ENCODE data around the gene NRBP1.

NRBP1 gene

GRCh38 chr2:27428213-27428977, at the start of gene NRBP1:
NRBP1 (plus strand) TSS chr2:27428631; CDS start chr2:27433274, 4,643 bp downstream.
- Histone ChIP-seq H3K4me3 (ENCODE audit: insufficient read length, low read depth) (peak within 1 kb of the TSS; percentile 79), H3K9me3 (ENCODE audit: insufficient read depth, low read length) (no peaks in the 10 kb centered on the region), H3K36me3 (ENCODE audit: insufficient read depth, insufficient read length, low read length) (peaks cover 4% of the 10 kb centered on the region), H3K4me1 (ENCODE audit: insufficient read depth, insufficient read length) (peaks cover 2% of the 10 kb centered on the region), H3K9ac (ENCODE audit: insufficient read length, low read depth) (peak within 1 kb of the TSS; percentile 95), H3K27me3 (ENCODE audit: insufficient read depth, insufficient read length) (no peaks in the 10 kb centered on the region)
- peak; percentile 88 for DNase-seq (ENCODE audit: low read depth, low spot score)
- TF ChIP-seq SUZ12 (IDR thresholded peaks at IDR 0.05; ENCODE audit: extremely low read depth, insufficient read depth, insufficient read length) (no peak), YY1 (IDR thresholded peaks at IDR 0.05; ENCODE audit: insufficient read depth, insufficient read length) (no peak), ZNF274 (IDR thresholded peaks at IDR 0.05; ENCODE audit: low read depth, low read length) (no peak)

- Histone ChIP-seq H3K9ac (ENCODE audit: insufficient read length, low read depth) (peak overlapping the region; percentile 95), H3K9me3 (ENCODE audit: insufficient read depth, low read length) (no peaks in the 10 kb centered on the region), H3K4me1 (ENCODE audit: insufficient read depth, insufficient read length) (no peaks in the 10 kb centered on the region), H3K36me3 (ENCODE audit: insufficient read depth, insufficient read length, low read length) (peaks cover 76% of the 10 kb centered on the region), H3K27me3 (ENCODE audit: insufficient read depth, insufficient read length) (no peaks in the 10 kb centered on the region), H3K4me3 (ENCODE audit: insufficient read length, low read depth) (no peak overlapping the region)
- no peak for TF ChIP-seq ZNF274 (IDR thresholded peaks at IDR 0.05; ENCODE audit: low read depth, low read length)
- TF ChIP-seq YY1 (IDR thresholded peaks at IDR 0.05; ENCODE audit: insufficient read depth, insufficient read length), result no peak
- TF ChIP-seq SUZ12 (IDR thresholded peaks at IDR 0.05; ENCODE audit: extremely low read depth, insufficient read depth, insufficient read length), result no peak
- no peak for DNase-seq (ENCODE audit: low read depth, low spot score)
Measured at GRCh38 chr2:27378809-27379290, 49.6 kb upstream of the NRBP1 start.

GRCh38 chr2:27379383-27379835, 49.0 kb upstream of the NRBP1 start:
- H3K36me3 ChIP-seq (ENCODE audit: insufficient read depth, insufficient read length, low read length), result peaks cover 78% of the 10 kb centered on the region
- peak overlapping the region; percentile 84 for H3K4me3 ChIP-seq (ENCODE audit: insufficient read length, low read depth)
- H3K27me3 ChIP-seq (ENCODE audit: insufficient read depth, insufficient read length), result no peaks in the 10 kb centered on the region
- no peaks in the 10 kb centered on the region for H3K4me1 ChIP-seq (ENCODE audit: insufficient read depth, insufficient read length)
- no peaks in the 10 kb centered on the region for H3K9me3 ChIP-seq (ENCODE audit: insufficient read depth, low read length)
- peak overlapping the region; percentile 95 for H3K9ac ChIP-seq (ENCODE audit: insufficient read length, low read depth)
- no peak for DNase-seq (ENCODE audit: low read depth, low spot score)
- TF ChIP-seq SUZ12 (IDR thresholded peaks at IDR 0.05; ENCODE audit: extremely low read depth, insufficient read depth, insufficient read length) (no peak), YY1 (IDR thresholded peaks at IDR 0.05; ENCODE audit: insufficient read depth, insufficient read length) (no peak), ZNF274 (IDR thresholded peaks at IDR 0.05; ENCODE audit: low read depth, low read length) (no peak)

- no peak for TF ChIP-seq ZNF274 (IDR thresholded peaks at IDR 0.05; ENCODE audit: low read depth, low read length)
- Histone ChIP-seq H3K36me3 (ENCODE audit: insufficient read depth, insufficient read length, low read length) (peaks cover 78% of the 10 kb centered on the region), H3K27me3 (ENCODE audit: insufficient read depth, insufficient read length) (no peaks in the 10 kb centered on the region), H3K9me3 (ENCODE audit: insufficient read depth, low read length) (no peaks in the 10 kb centered on the region), H3K4me3 (ENCODE audit: insufficient read length, low read depth) (peak overlapping the region; percentile 84), H3K9ac (ENCODE audit: insufficient read length, low read depth) (peak overlapping the region; percentile 95), H3K4me1 (ENCODE audit: insufficient read depth, insufficient read length) (no peaks in the 10 kb centered on the region)
- no peak for DNase-seq (ENCODE audit: low read depth, low spot score)
Measured at GRCh38 chr2:27379836-27380625, 48.4 kb upstream of the NRBP1 start.

GRCh38 chr2:27380626-27381545, 47.5 kb upstream of the NRBP1 start, which contains the start of gene ZNF513:
ZNF513 (minus strand) TSS chr2:27380734; CDS start chr2:27380526, 208 bp downstream.
- Histone ChIP-seq H3K27me3 (ENCODE audit: insufficient read depth, insufficient read length) (no peaks in the 10 kb centered on the region), H3K4me3 (ENCODE audit: insufficient read length, low read depth) (peak within 1 kb of the TSS; percentile 84), H3K4me1 (ENCODE audit: insufficient read depth, insufficient read length) (no peaks in the 10 kb centered on the region), H3K9ac (ENCODE audit: insufficient read length, low read depth) (peak within 1 kb of the TSS; percentile 95), H3K36me3 (ENCODE audit: insufficient read depth, insufficient read length, low read length) (peaks cover 77% of the 10 kb centered on the region), H3K9me3 (ENCODE audit: insufficient read depth, low read length) (no peaks in the 10 kb centered on the region)
- TF ChIP-seq SUZ12 (IDR thresholded peaks at IDR 0.05; ENCODE audit: extremely low read depth, insufficient read depth, insufficient read length), result no peak
- no peak for TF ChIP-seq YY1 (IDR thresholded peaks at IDR 0.05; ENCODE audit: insufficient read depth, insufficient read length)
- TF ChIP-seq ZNF274 (IDR thresholded peaks at IDR 0.05; ENCODE audit: low read depth, low read length), result no peak
- DNase-seq (ENCODE audit: low read depth, low spot score), result peak; percentile 94

- Histone ChIP-seq H3K36me3 (ENCODE audit: insufficient read depth, insufficient read length, low read length) (peaks cover 75% of the 10 kb centered on the region), H3K9me3 (ENCODE audit: insufficient read depth, low read length) (no peaks in the 10 kb centered on the region), H3K9ac (ENCODE audit: insufficient read length, low read depth) (peak overlapping the region; percentile 95), H3K27me3 (ENCODE audit: insufficient read depth, insufficient read length) (no peaks in the 10 kb centered on the region), H3K4me3 (ENCODE audit: insufficient read length, low read depth) (no peak overlapping the region), H3K4me1 (ENCODE audit: insufficient read depth, insufficient read length) (no peaks in the 10 kb centered on the region)
- TF ChIP-seq ZNF274 (IDR thresholded peaks at IDR 0.05; ENCODE audit: low read depth, low read length) (no peak), SUZ12 (IDR thresholded peaks at IDR 0.05; ENCODE audit: extremely low read depth, insufficient read depth, insufficient read length) (no peak), YY1 (IDR thresholded peaks at IDR 0.05; ENCODE audit: insufficient read depth, insufficient read length) (no peak)
- DNase-seq (ENCODE audit: low read depth, low spot score), result no peak
Measured at GRCh38 chr2:27381577-27382181, 46.8 kb upstream of the NRBP1 start.

Data from NT2/D1 (cell line).